ENCODE measurements around the gene CADPS. TPM values are rescaled to one million over a fixed set of nuclear protein-coding genes. Genes with fewer than 3 reads are reported as not detected.

The CADPS gene
- total RNA-seq, 4 donors from 2014 or later = 0.31 to 14.4 (median 5.2) TPM

GRCh38 chr3:62837145-62837787 lies 38.0 kb downstream of the CADPS start:
- no peaks in the 10 kb centered on the region for H3K9me3 ChIP-seq
- 70 to 78% methylated on average over 5 to 6 of the region's 6 CpGs for WGBS, 2 donors (ENCODE audit: low coverage in 1 of 2)
- H3K27me3 ChIP-seq = peaks cover 3% of the 10 kb centered on the region
- H3K27ac ChIP-seq = no peak overlapping the region
- no peak overlapping the region for H3K4me3 ChIP-seq
- H3K4me1 ChIP-seq = no peaks in the 10 kb centered on the region
- no peak for TF ChIP-seq POLR2A (IDR thresholded peaks at IDR 0.05)
- TF ChIP-seq POLR2AphosphoS5 (IDR thresholded peaks at IDR 0.05) = no peak
- TF ChIP-seq CTCF (IDR thresholded peaks at IDR 0.05) = no peak
- no peak for TF ChIP-seq EP300 (IDR thresholded peaks at IDR 0.05)
- H3K36me3 ChIP-seq = no peaks in the 10 kb centered on the region
- ATAC-seq = no peak

- H3K9me3 ChIP-seq = no peaks in the 10 kb centered on the region
- no peak for ATAC-seq
- no peak overlapping the region for H3K27ac ChIP-seq
- TF ChIP-seq CTCF (IDR thresholded peaks at IDR 0.05) (no peak), EP300 (IDR thresholded peaks at IDR 0.05) (no peak), POLR2AphosphoS5 (IDR thresholded peaks at IDR 0.05) (no peak), POLR2A (IDR thresholded peaks at IDR 0.05) (no peak)
- H3K36me3 ChIP-seq = no peaks in the 10 kb centered on the region
- no peak overlapping the region for H3K4me3 ChIP-seq
- peaks cover 4% of the 10 kb centered on the region for H3K27me3 ChIP-seq
- H3K4me1 ChIP-seq = no peaks in the 10 kb centered on the region
- WGBS, 2 donors (ENCODE audit: low coverage in 1 of 2) = 25 to 54% methylated on average over 2 to 3 of the region's 3 CpGs
These were observed 39.5 kb downstream of the CADPS start for GRCh38 chr3:62835554-62836236.

- no peak overlapping the region for H3K27ac ChIP-seq
- H3K9me3 ChIP-seq = no peaks in the 10 kb centered on the region
- ATAC-seq = no peak
- no peaks in the 10 kb centered on the region for H3K4me1 ChIP-seq
- TF ChIP-seq POLR2AphosphoS5 (IDR thresholded peaks at IDR 0.05) = no peak
- no peak for TF ChIP-seq CTCF (IDR thresholded peaks at IDR 0.05)
- TF ChIP-seq POLR2A (IDR thresholded peaks at IDR 0.05) = no peak
- no peak for TF ChIP-seq EP300 (IDR thresholded peaks at IDR 0.05)
- no peak overlapping the region for H3K4me3 ChIP-seq
- peaks cover 4% of the 10 kb centered on the region for H3K27me3 ChIP-seq
- no peaks in the 10 kb centered on the region for H3K36me3 ChIP-seq
These were observed 41.7 kb downstream of the CADPS start for GRCh38 chr3:62833538-62833937.

- Histone ChIP-seq H3K36me3 (no peaks in the 10 kb centered on the region), H3K27ac (no peak overlapping the region), H3K27me3 (peaks cover 4% of the 10 kb centered on the region), H3K4me1 (no peaks in the 10 kb centered on the region), H3K9me3 (no peaks in the 10 kb centered on the region), H3K4me3 (no peak overlapping the region)
- no peak for TF ChIP-seq POLR2A (IDR thresholded peaks at IDR 0.05)
- TF ChIP-seq POLR2AphosphoS5 (IDR thresholded peaks at IDR 0.05) = no peak
- TF ChIP-seq CTCF (IDR thresholded peaks at IDR 0.05) = no peak
- no peak for TF ChIP-seq EP300 (IDR thresholded peaks at IDR 0.05)
- WGBS, 2 donors (ENCODE audit: low coverage in 1 of 2) = 57 to 71% methylated on average over 6 to 7 of the region's 7 CpGs
- ATAC-seq = no peak
These were observed 42.7 kb downstream of the CADPS start for GRCh38 chr3:62832553-62832952.
